ENCODE results near the gene PKP4. TPM values are rescaled to one million over a fixed set of nuclear protein-coding genes. Genes with fewer than 3 reads are reported as not detected.

The PKP4 gene
- 21.6 to 29.8 TPM (median 27.0 TPM) in 5 replicates for total RNA-seq (2022; extraction: Qiagen RNA extraction)

GRCh38 chr2:158456309-158457066 is at the start of gene PKP4, which contains the start of gene CCDC148:
TSS of gene PKP4 (plus strand) at chr2:158456952. CDS start at chr2:158533185, 76,233 bp downstream.
TSS of gene CCDC148 (minus strand) at chr2:158456753. CDS start at chr2:158456439, 314 bp downstream.

Other genes with a start within 250 kb of the PKP4 start
- 0.14 to 0.35 TPM (median 0.28 TPM) in 5 replicates for gene CCDC148, start 199 bp upstream of the PKP4 start, total RNA-seq (2022; extraction: Qiagen RNA extraction)

Measured in A549 treated with dexamethasone at 1 μM for 4 hours (cell line).